M059J (cell line): Measurements from ENCODE around the gene FXYD4. TPM values are rescaled to one million over a fixed set of nuclear protein-coding genes. Genes with fewer than 3 reads are reported as not detected.
"Not testable (repeated sequence)": the region's sequence is repeated elsewhere in the genome, so short reads cannot be mapped to it uniquely, and the experiment has no call there.

Experiments
- DNase-seq: peaks from one replicate; pipeline ENCODE4 v3.0.0-alpha.2; 2012; ENCODE audit warnings: low read depth
- total RNA-seq: library from RNA; depleted of rRNA; stranded (reverse); fragments of >200 nt; shearing (Covaris generic); gene quantifications from 2 replicates; pipeline ENCODE4 v1.2.3, GENCODE V29; 2014; rRNA removed

The FXYD4 gene
- total RNA-seq, 1 experiment from 2014 or later: not detected

DNA sequence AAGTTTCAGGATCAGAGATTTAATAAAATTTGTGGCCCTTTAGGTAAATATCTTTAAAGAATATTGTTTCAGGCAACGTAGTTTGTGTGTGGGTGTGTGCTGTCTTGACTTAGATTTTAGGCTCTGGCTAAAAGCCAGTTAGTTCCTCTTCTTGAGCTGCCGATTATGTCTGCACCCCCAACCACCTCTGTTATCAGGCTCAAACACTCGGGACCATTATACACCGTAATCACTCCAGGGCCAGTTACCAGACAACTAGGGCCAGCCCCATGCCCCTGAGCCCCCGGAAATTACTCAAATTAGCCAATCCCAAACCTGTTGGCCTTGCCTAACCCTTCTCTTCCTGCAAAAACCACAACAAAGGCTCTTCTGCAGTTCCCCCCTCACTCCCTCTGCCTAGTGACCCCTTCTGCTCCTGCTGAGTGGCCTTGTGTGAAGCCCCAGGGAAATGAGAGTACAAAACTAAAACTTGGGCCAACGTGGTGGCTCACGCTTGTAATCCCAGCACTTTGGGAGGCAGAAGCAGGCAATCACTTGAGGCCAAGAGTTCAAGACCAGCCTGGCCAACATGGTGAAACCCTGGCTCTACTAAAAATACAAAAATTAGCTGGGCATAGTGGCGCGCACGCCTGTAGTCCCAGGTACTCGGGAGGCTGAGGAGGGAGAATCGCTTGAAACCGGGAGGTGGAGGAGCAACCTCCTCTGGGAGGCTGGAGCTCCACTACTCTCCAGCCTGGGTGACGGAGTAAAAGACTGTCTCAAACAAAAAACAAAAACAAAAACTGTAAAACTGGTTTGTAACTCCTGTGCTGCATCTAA lies 46.7 kb downstream of the FXYD4 start:
- no peak for DNase-seq

DNA sequence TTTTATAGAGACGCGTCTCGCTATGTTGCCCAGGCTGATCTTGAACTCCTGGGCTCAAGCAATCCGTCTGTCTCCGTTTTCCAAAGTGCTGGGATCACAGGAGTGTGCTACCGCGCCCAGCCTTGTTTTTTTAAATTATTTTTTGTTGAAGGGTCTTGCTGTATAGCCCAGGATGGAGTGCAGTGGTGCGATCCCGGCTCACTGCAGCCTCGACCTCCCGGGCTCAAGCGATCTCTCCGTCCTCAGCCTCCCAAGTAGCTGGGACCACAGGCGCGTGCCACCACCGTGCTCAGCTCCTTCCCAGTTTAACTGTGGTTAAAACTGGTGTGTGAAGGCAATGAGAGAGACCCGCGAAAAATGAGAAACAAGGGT lies 48.5 kb downstream of the FXYD4 start:
- no peak for DNase-seq

DNA sequence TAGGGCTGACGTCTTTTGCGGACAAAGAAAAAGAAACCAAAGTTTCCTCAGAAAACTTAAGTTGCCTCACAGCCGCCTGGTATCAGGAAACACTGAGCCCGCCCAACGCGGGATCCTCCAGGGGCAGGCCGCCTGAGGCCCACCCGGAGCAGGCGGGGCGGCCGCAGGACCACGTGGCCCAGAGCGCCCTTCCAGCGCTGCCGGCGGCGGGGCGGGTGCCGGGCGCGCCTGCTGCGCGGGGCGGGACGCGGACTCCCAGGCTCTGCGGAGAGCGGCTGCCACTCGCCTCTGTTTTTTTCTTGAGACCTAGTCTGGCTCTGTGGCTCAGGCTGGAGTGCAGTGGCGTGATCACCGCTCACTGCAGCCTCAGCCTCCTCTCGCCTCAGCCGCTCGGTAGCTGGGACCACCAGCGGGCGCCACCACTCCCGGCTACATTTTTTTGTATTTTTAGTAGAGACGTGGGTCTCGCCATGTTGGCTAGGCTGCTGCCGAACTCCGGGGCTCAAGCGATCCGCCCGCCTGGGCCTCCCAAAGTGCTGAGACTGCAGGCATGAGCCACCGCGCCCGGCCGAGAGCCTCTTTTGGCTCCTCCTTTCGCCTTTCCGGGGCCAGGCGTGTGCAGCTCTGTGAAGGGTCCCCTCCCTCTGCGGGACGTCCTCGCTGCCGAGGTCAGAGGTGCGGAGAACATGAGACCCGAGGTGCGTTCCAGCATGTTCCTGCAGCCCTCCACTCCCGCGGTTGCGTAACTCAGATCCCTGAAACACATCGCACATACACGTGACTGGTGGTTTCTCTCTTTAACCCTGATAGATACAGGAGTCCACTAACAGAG lies 49.1 kb downstream of the FXYD4 start:
- DNase-seq: peak; percentile 75

DNA sequence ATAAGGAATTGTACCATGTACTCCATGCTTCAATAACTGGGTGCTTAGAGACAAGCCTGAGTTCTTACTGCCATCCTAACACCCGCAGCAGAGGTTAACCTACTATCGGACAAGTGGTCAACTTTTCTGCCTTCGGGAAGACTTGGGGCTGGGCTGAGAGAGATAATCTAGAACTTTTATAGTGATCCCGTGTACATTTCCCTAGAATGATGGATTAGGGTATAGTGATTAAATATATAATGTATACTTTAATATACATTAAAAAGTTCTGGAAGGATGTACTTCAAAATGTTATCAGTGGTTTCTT lies 49.7 kb downstream of the FXYD4 start:
- no peak for DNase-seq

DNA sequence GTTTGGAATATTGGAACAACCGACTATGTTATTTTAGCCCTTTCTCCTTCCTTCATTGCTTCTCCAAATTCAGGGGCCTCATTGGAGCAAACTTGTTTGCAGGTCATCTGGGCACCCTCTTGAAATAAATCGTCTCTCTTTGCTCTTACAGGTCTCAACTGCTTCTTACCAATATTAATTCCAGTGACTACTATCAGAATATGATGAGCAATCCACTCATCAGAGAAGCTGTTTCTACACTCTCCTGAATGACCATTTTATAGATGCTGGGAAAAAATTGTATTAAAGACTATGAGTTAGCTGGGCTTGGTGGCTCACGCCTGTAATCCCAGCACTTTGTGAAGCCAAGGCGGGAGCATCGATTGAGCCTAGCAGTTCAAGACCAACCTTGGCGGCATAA lies 50.1 kb downstream of the FXYD4 start:
- DNase-seq: no peak

DNA sequence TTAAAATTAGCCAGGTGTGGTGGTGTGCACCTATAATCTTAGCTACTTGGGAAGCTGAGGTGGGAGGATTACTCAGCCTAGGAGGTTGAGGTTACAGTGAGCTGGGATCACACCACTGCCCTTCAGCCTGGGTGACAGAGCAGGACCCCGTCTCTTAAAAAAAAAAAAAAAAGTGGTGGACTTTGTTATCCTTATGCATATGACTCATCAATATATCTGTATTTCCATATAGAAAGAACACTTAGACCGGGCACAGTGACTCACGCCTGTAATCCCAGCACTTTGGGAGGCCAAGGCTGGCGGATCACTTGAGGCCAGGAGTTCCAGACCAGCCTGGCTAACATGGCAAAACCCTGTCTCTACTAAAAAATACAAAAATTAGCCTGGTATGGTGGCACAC lies 50.5 kb downstream of the FXYD4 start:
- DNase-seq: not testable (repeated sequence)

DNA sequence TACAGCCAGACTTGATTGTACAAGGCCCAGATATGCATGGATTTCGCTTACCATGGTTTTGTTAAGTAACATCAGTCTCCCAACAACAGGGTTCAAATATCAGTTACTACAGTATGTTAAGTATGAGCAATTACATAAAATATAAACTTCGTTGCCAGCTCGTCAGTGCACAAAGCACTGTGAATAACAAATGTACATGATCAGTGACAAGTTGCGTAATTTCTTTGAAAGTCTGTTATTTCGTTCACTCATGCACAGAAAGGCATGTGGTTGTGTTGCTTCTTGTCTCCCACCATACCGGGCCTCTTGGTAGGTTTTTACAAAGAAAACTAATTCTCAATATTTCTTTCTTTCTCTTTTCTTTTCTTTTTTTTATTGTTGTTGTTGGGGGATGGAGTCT lies 53.0 kb downstream of the FXYD4 start:
- DNase-seq: no peak

Other genes starting within 250 kb of the FXYD4 start
- gene CSGALNACT2, start 233.2 kb upstream of the FXYD4 start, total RNA-seq: 2.0 and 4.5 TPM in 2 replicates
- gene RASGEF1A, start 104.6 kb upstream of the FXYD4 start, total RNA-seq: not detected in 2 replicates
- 129 and 179 TPM in 2 replicates for gene HNRNPF, start 37.5 kb downstream of the FXYD4 start, total RNA-seq
- gene ZNF487, start 65.5 kb downstream of the FXYD4 start, total RNA-seq: 1.0 and 2.6 TPM in 2 replicates
- gene ZNF239, start 203.0 kb downstream of the FXYD4 start, total RNA-seq: 1.3 and 5.2 TPM in 2 replicates
- 3.7 and 4.0 TPM in 2 replicates for gene ZNF485, start 234.8 kb downstream of the FXYD4 start, total RNA-seq